Keratinocyte (primary cell): ENCODE data around the gene ZSCAN18. TPM values are rescaled to one million over a fixed set of nuclear protein-coding genes. Genes with fewer than 3 reads are reported as not detected.

Source experiments
- DNase-seq: peaks from one replicate; pipeline ENCODE4 v3.0.0-alpha.2; 2011; ENCODE audit warnings: low read depth, missing footprints, low spot score
- FAIRE-seq: peaks from 2 replicates; lab custom pipeline; 2011; peaks lifted over from hg19 to GRCh38; lab: Jason Lieb, UNC
- H2AFZ ChIP-seq: 2 replicates; pipeline ENCODE4 v1.6.0; 2012; ENCODE audit warnings: low read length, control low read depth, inconsistent platforms; ENCODE audit not compliant: control insufficient read depth
- H3K27ac ChIP-seq: 2 replicates; pipeline ENCODE4 v1.5.1; 2011; ENCODE audit warnings: low read length; ENCODE audit not compliant: control insufficient read depth, insufficient read depth
- H3K27me3 ChIP-seq: 3 replicates; pipeline ENCODE4 v1.6.0; 2011; ENCODE audit warnings: low read length; ENCODE audit not compliant: control insufficient read depth, insufficient read depth; ENCODE audit errors: extremely low read depth
- H3K36me3 ChIP-seq, 2 experiments: 2 replicates in 1 of 2; 3 replicates in 1 of 2; pipeline ENCODE4 v1.5.1; 2011; ENCODE audit warnings: low read length in 2 of 2, mild to moderate bottlenecking in 1 of 2; ENCODE audit not compliant: control insufficient read depth in 2 of 2, insufficient read depth in 2 of 2; ENCODE audit errors: extremely low read depth in 1 of 2
- H3K4me1 ChIP-seq: 3 replicates; pipeline ENCODE4 v1.5.1; 2011; ENCODE audit warnings: low read length; ENCODE audit not compliant: control insufficient read depth, insufficient read depth; ENCODE audit errors: extremely low read depth
- H3K4me2 ChIP-seq: 3 replicates; pipeline ENCODE4 v1.6.0; 2011; ENCODE audit warnings: low read depth, low read length; ENCODE audit not compliant: control insufficient read depth, insufficient read depth; ENCODE audit errors: extremely low read depth
- H3K4me3 ChIP-seq, 3 experiments: fragments of 200-600 bp in 1 of 3; sonication (generic) in 1 of 3; 2 replicates in 2 of 3; 3 replicates in 1 of 3; pipeline ENCODE4 v1.5.1; 2011 to 2016; ENCODE audit warnings: low read length in 3 of 3, mild to moderate bottlenecking in 3 of 3, control low read depth in 2 of 3, inconsistent platforms in 1 of 3, low read depth in 1 of 3, mixed read lengths in 1 of 3, mixed run types in 1 of 3, moderate library complexity in 1 of 3; ENCODE audit not compliant: control insufficient read depth in 2 of 3, insufficient read depth in 2 of 3; ENCODE audit errors: extremely low read depth in 1 of 3
- H3K79me2 ChIP-seq: 2 replicates; pipeline ENCODE4 v1.6.0; 2012; ENCODE audit warnings: low read length; ENCODE audit not compliant: control insufficient read depth, insufficient read depth
- H3K9ac ChIP-seq: 3 replicates; pipeline ENCODE4 v1.6.0; 2011; ENCODE audit warnings: low read length; ENCODE audit not compliant: control insufficient read depth, insufficient read depth; ENCODE audit errors: extremely low read depth
- H3K9me1 ChIP-seq: 3 replicates; pipeline ENCODE4 v1.6.0; 2011; ENCODE audit warnings: low read length; ENCODE audit not compliant: control insufficient read depth, insufficient read depth; ENCODE audit errors: extremely low read depth
- H3K9me3 ChIP-seq: 2 replicates; pipeline ENCODE4 v1.5.1; 2012; ENCODE audit warnings: low read depth, low read length; ENCODE audit not compliant: control insufficient read depth
- H4K20me1 ChIP-seq: 3 replicates; pipeline ENCODE4 v1.6.0; 2011; ENCODE audit warnings: low read length; ENCODE audit not compliant: control insufficient read depth, insufficient read depth; ENCODE audit errors: extremely low read depth
- EZH2 ChIP-seq: IDR thresholded peaks from one replicate; pipeline ENCODE4 v1.6.1; 2012; ENCODE audit warnings: inconsistent platforms, mild to moderate bottlenecking, low read length, moderate library complexity
- dilution Hi-C: fragments of 300-500 bp; cut with MboI; formaldehyde crosslinking; loops from one replicate; pipeline ENCODE4 v1.7.0; 2020; ENCODE audit warnings: low sequenced_read_pairs; ENCODE audit not compliant: extremely low pct_ligation_motif_present
- polyA plus RNA-seq, 5 experiments: library from polyadenylated mRNA; depleted of rRNA in 3 of 5; stranded (reverse) in 3 of 5; stranded (forward) in 1 of 5; unstranded in 1 of 5; fragments of >200 nt; gene quantifications; 1 replicate in 1 of 5; 2 replicates in 3 of 5; 3 replicates in 1 of 5; pipeline versions ENCODE4 v1.2.1 to v1.2.3, GENCODE V29; 2011 to 2012; ENCODE audit warnings: missing spikeins in 2 of 5, low read depth in 1 of 5, low replicate concordance in 1 of 5
- TF ChIP-seq, protein P1 (sequence below), 3 experiments: IDR thresholded peaks in 1 of 3; conservative IDR thresholded peaks in 1 of 3; optimal IDR thresholded peaks in 1 of 3; 2 replicates in 2 of 3; 3 replicates in 1 of 3; pipeline versions ENCODE3 to v1.5.1; 2011; ENCODE audit warnings: low read length in 3 of 3, mild to moderate bottlenecking in 3 of 3, moderate library complexity in 2 of 3, control low read depth in 1 of 3, inconsistent platforms in 1 of 3; ENCODE audit not compliant: insufficient read depth in 2 of 3; ENCODE audit errors: extremely low read depth in 1 of 3

Gene ZSCAN18
- polyA plus RNA-seq, 1 donor (not counting 4 experiments of a cell fraction or from before 2014, with no cell fraction given), result 16.1 TPM

- H3K27me3 ChIP-seq, result no peaks in the 10 kb centered on the region
- H3K79me2 ChIP-seq, result no peaks in the 10 kb centered on the region
- no peaks in the 10 kb centered on the region for H3K4me1 ChIP-seq
- no peak overlapping the region for H3K9ac ChIP-seq
- H3K9me3 ChIP-seq, result peaks cover 13% of the 10 kb centered on the region
- H3K4me3 ChIP-seq, result no peak overlapping the region
- H4K20me1 ChIP-seq, result no peaks in the 10 kb centered on the region
- DNase-seq (no peak), FAIRE-seq (no peak)
- no peak for TF ChIP-seq EZH2
- TF ChIP-seq, protein P1, sequence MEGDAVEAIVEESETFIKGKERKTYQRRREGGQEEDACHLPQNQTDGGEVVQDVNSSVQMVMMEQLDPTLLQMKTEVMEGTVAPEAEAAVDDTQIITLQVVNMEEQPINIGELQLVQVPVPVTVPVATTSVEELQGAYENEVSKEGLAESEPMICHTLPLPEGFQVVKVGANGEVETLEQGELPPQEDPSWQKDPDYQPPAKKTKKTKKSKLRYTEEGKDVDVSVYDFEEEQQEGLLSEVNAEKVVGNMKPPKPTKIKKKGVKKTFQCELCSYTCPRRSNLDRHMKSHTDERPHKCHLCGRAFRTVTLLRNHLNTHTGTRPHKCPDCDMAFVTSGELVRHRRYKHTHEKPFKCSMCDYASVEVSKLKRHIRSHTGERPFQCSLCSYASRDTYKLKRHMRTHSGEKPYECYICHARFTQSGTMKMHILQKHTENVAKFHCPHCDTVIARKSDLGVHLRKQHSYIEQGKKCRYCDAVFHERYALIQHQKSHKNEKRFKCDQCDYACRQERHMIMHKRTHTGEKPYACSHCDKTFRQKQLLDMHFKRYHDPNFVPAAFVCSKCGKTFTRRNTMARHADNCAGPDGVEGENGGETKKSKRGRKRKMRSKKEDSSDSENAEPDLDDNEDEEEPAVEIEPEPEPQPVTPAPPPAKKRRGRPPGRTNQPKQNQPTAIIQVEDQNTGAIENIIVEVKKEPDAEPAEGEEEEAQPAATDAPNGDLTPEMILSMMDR (optimal IDR thresholded peaks at IDR 0.05 in 1 of 3, IDR thresholded peaks at IDR 0.05 in 1 of 3, conservative IDR thresholded peaks at IDR 0.05 in 1 of 3; ENCODE audit: extremely low read depth in 1 of 3, insufficient read depth in 2 of 3, low read length in 3 of 3), result no peak
- dilution Hi-C loops, result no loop called here
- no peaks in the 10 kb centered on the region for H3K36me3 ChIP-seq
- no peak overlapping the region for H2AFZ ChIP-seq
- no peak overlapping the region for H3K27ac ChIP-seq
- no peaks in the 10 kb centered on the region for H3K9me1 ChIP-seq
- no peak overlapping the region for H3K4me2 ChIP-seq
Measured at GRCh38 chr19:58052256-58052655, 45.8 kb downstream of the ZSCAN18 start.

- Histone ChIP-seq H3K27me3 (no peaks in the 10 kb centered on the region), H3K27ac (no peak overlapping the region), H3K79me2 (no peaks in the 10 kb centered on the region), H3K9me1 (no peaks in the 10 kb centered on the region), H2AFZ (no peak overlapping the region), H3K4me1 (no peaks in the 10 kb centered on the region), H3K36me3 (no peaks in the 10 kb centered on the region), H3K4me2 (no peak overlapping the region), H4K20me1 (no peaks in the 10 kb centered on the region), H3K9me3 (peaks cover 21% of the 10 kb centered on the region), H3K9ac (no peak overlapping the region), H3K4me3 (no peak overlapping the region)
- no peak for FAIRE-seq
- no peak for DNase-seq
- TF ChIP-seq, protein P1 (optimal IDR thresholded peaks at IDR 0.05 in 1 of 3, IDR thresholded peaks at IDR 0.05 in 1 of 3, conservative IDR thresholded peaks at IDR 0.05 in 1 of 3; ENCODE audit: extremely low read depth in 1 of 3, insufficient read depth in 2 of 3, low read length in 3 of 3), result no peak
- dilution Hi-C loops, result no loop called here
Measured at GRCh38 chr19:58047672-58048071, 50.4 kb downstream of the ZSCAN18 start.
